ENCODE data around the gene DTX2.

The DTX2 gene

DNA sequence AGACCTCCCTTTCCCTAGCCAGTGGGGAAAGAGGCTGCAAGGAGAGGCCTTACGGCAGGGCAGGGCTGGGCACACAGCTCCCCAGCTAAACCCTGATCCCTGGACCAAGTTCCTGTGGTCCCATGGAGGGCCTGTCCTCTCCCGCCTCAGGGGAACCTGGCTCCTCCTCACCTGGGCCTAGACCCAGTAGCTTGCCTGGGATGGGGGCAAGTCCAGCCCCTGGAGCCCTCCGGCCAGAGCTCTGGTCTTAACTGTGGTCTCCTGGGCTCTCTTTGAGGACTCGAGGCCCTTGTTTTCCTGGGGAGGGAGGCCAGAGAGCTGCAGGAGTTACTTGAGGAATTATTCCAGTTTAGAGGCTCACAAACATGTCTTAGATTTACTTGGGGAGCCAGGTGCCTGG lies 35.3 kb upstream of the DTX2 start:
- DNase-seq (ENCODE audit: low read depth), result no peak
- no peak for TF ChIP-seq CTCF (IDR thresholded peaks at IDR 0.05; ENCODE audit: control insufficient read depth, insufficient read depth, low read depth, low read length, missing control alignments)
- H3K4me3 ChIP-seq (ENCODE audit: control insufficient read depth, low read depth, low read length), result no peak overlapping the region

GRCh38 chr7:76427635-76428034 lies 33.9 kb upstream of the DTX2 start:
- no peak overlapping the region for H3K4me3 ChIP-seq (ENCODE audit: control insufficient read depth, low read depth, low read length)
- TF ChIP-seq CTCF (IDR thresholded peaks at IDR 0.05; ENCODE audit: control insufficient read depth, insufficient read depth, low read depth, low read length, missing control alignments), result no peak
- DNase-seq (ENCODE audit: low read depth), result no peak

- TF ChIP-seq CTCF (IDR thresholded peaks at IDR 0.05; ENCODE audit: control insufficient read depth, insufficient read depth, low read depth, low read length, missing control alignments), result no peak
- H3K4me3 ChIP-seq (ENCODE audit: control insufficient read depth, low read depth, low read length), result no peak overlapping the region
- DNase-seq (ENCODE audit: low read depth), result no peak
Measured at GRCh38 chr7:76428149-76428823, 33.2 kb upstream of the DTX2 start.

DNA sequence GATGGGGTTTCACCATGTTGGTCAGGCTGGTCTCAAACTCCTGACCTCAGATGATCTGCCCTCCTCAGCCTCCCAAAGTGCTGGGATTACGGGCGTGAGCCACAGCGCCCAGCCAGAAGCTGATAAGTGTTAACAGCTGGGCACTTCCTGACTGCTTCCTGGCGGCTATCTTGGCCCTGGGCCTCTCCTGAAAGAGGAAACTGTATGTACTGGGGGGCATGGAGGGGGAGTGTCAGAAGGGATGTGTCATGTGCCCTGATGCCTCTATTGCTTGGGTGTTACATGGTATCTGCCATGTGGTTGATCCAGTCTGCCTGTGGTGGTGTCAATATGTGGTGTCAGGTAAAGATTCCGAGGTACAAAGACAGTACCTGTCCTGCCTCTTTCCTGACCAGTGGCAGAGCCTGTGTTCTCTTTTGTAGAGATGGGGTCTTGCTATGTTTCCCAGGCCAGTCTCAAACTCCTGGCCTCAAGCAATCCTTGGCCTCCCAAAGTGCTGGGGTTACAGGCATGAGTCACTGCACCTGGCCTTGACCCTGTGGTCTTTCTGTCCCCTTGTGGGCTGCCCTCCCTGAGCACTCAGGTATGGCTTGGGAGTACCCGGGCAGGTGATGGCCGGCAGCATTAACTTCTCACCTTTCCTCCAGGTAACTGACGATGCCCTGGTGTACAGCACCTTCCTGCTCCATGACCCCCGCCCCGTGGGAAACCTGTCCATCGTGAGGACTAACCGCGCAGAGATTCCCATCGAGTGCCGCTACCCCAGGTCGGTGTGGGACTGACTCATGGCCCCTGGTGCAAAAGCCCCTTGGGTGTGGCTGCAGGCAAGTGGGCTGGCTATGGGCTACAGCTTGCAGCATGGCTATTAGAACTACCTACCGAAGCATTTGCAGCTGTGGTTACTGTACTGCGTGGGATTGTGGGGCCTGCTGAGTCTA lies 32.4 kb upstream of the DTX2 start:
- no peak for DNase-seq (ENCODE audit: low read depth)
- no peak for TF ChIP-seq CTCF (IDR thresholded peaks at IDR 0.05; ENCODE audit: control insufficient read depth, insufficient read depth, low read depth, low read length, missing control alignments)
- H3K4me3 ChIP-seq (ENCODE audit: control insufficient read depth, low read depth, low read length), result no peak overlapping the region

DNA sequence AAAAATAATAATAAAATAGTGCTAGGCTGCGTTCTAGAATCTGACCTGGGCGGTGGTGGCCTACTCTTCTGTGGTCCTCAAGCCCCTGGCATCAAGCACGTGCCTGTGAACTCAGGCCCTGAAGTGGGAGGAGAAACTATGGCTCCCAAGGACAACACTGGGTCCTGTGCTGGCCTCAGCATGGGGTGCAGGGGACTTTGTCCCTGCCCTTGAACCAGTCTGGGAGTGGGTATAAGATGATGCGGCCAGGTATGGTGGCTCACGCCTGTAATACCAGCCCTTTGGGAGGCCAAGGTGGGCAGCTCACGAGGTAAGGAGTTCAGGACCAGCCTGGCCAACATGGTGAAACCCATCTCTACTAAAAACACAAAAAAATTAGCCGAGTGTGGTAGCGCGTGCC lies 31.3 kb upstream of the DTX2 start:
- no peak for TF ChIP-seq CTCF (IDR thresholded peaks at IDR 0.05; ENCODE audit: control insufficient read depth, insufficient read depth, low read depth, low read length, missing control alignments)
- DNase-seq (ENCODE audit: low read depth), result no peak
- H3K4me3 ChIP-seq (ENCODE audit: control insufficient read depth, low read depth, low read length), result no peak overlapping the region

- no peak for TF ChIP-seq CTCF (IDR thresholded peaks at IDR 0.05; ENCODE audit: control insufficient read depth, insufficient read depth, low read depth, low read length, missing control alignments)
- DNase-seq (ENCODE audit: low read depth), result no peak
- H3K4me3 ChIP-seq (ENCODE audit: control insufficient read depth, low read depth, low read length), result no peak overlapping the region
Measured at GRCh38 chr7:76430836-76431235, 30.7 kb upstream of the DTX2 start.
